IMR-90 (cell line): ENCODE data around the gene UBQLN1.
A peak's percentile ranks its signal among the peaks of the same experiment; 100 is the strongest.

Source experiments
- BHLHE40 ChIP-seq: fragments of 150-350 bp; IDR thresholded peaks from 2 replicates; pipeline ENCODE4 v1.6.1; 2016; ENCODE audit warnings: mild to moderate bottlenecking, low read depth, low read length
- CEBPB ChIP-seq: IDR thresholded peaks from 2 replicates; pipeline ENCODE4 v1.6.1; 2012; ENCODE audit warnings: low read depth, low read length, improper control_type of control experiment
- FOS ChIP-seq: fragments of 150-350 bp; IDR thresholded peaks from 2 replicates; pipeline ENCODE4 v1.6.1; 2016; ENCODE audit warnings: low read depth, low read length
- MAFK ChIP-seq: IDR thresholded peaks from 2 replicates; pipeline ENCODE4 v1.6.1; 2012; ENCODE audit warnings: low read depth, low read length, improper control_type of control experiment
- MXI1 ChIP-seq: IDR thresholded peaks from 2 replicates; pipeline ENCODE4 v1.6.1; 2012; ENCODE audit warnings: low read depth, mild to moderate bottlenecking, low read length, moderate library complexity, borderline replicate concordance
- POLR2A ChIP-seq: IDR thresholded peaks from 2 replicates; pipeline ENCODE4 v1.6.1; 2012; ENCODE audit warnings: mild to moderate bottlenecking, low read depth, low read length
- RAD21 ChIP-seq: IDR thresholded peaks from 2 replicates; pipeline ENCODE4 v1.6.1; 2012; ENCODE audit warnings: low read length, improper control_type of control experiment
- RCOR1 ChIP-seq: IDR thresholded peaks from 2 replicates; pipeline ENCODE4 v1.6.1; 2012; ENCODE audit warnings: mild to moderate bottlenecking, low read length, improper control_type of control experiment; ENCODE audit not compliant: insufficient replicate concordance
- RFX5 ChIP-seq: IDR thresholded peaks from 2 replicates; pipeline ENCODE4 v1.8.0; 2012; ENCODE audit warnings: low read depth, mild to moderate bottlenecking, low read length, moderate library complexity
- TF ChIP-seq, protein P1 (sequence below): conservative IDR thresholded peaks from 2 replicates; pipeline ENCODE4 v1.5.1; 2012; ENCODE audit warnings: mild to moderate bottlenecking, low read depth, low read length, improper control_type of control experiment
- TF ChIP-seq, protein P2 (sequence below): fragments of 150-350 bp; IDR thresholded peaks from 2 replicates; pipeline ENCODE4 v1.6.1; 2017; ENCODE audit warnings: mild to moderate bottlenecking, antibody characterized with exemption, low read length, low read depth
- TF ChIP-seq, protein P3 (sequence below): fragments of 150-350 bp; IDR thresholded peaks from 2 replicates; pipeline ENCODE4 v1.6.1; 2016; ENCODE audit warnings: low read depth, mild to moderate bottlenecking, low read length, moderate library complexity, borderline replicate concordance

DNA sequence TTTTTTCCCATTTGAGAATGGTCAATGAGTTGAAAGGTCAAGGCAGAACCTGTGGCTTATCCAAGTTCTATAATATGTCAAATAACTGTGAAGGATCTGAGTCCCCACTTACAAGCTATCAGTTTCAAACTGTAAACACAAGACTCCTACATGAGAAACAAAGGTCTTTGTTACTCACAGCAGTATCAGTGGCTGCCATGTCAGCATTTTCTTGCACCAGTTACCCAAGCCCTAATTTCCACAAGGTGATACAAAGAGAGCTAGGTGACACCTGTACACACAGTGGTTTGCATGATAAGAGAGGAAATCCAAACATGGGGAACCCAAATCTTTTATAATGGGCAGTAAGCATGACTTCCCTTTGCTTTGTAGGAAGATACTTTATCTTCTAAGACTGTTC, 8.0 kb upstream of the UBQLN1 start:
- no peak for TF ChIP-seq MXI1
- TF ChIP-seq POLR2A = no peak
- TF ChIP-seq, protein P1, sequence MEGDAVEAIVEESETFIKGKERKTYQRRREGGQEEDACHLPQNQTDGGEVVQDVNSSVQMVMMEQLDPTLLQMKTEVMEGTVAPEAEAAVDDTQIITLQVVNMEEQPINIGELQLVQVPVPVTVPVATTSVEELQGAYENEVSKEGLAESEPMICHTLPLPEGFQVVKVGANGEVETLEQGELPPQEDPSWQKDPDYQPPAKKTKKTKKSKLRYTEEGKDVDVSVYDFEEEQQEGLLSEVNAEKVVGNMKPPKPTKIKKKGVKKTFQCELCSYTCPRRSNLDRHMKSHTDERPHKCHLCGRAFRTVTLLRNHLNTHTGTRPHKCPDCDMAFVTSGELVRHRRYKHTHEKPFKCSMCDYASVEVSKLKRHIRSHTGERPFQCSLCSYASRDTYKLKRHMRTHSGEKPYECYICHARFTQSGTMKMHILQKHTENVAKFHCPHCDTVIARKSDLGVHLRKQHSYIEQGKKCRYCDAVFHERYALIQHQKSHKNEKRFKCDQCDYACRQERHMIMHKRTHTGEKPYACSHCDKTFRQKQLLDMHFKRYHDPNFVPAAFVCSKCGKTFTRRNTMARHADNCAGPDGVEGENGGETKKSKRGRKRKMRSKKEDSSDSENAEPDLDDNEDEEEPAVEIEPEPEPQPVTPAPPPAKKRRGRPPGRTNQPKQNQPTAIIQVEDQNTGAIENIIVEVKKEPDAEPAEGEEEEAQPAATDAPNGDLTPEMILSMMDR = no peak
- no peak for TF ChIP-seq CEBPB
- TF ChIP-seq RCOR1 = no peak
- TF ChIP-seq BHLHE40 = no peak
- TF ChIP-seq FOS = no peak
- TF ChIP-seq RAD21 = no peak
- no peak for TF ChIP-seq RFX5
- peak; percentile 83 for TF ChIP-seq MAFK
- TF ChIP-seq, protein P2, sequence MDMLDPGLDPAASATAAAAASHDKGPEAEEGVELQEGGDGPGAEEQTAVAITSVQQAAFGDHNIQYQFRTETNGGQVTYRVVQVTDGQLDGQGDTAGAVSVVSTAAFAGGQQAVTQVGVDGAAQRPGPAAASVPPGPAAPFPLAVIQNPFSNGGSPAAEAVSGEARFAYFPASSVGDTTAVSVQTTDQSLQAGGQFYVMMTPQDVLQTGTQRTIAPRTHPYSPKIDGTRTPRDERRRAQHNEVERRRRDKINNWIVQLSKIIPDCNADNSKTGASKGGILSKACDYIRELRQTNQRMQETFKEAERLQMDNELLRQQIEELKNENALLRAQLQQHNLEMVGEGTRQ = no peak
- TF ChIP-seq, protein P3, sequence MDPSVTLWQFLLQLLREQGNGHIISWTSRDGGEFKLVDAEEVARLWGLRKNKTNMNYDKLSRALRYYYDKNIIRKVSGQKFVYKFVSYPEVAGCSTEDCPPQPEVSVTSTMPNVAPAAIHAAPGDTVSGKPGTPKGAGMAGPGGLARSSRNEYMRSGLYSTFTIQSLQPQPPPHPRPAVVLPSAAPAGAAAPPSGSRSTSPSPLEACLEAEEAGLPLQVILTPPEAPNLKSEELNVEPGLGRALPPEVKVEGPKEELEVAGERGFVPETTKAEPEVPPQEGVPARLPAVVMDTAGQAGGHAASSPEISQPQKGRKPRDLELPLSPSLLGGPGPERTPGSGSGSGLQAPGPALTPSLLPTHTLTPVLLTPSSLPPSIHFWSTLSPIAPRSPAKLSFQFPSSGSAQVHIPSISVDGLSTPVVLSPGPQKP = no peak
